CD14-positive monocyte (primary cell): ENCODE results near the gene TPRG1L. TPM values are rescaled to one million over a fixed set of nuclear protein-coding genes. Genes with fewer than 3 reads are reported as not detected.

ENCODE experiments used
- DNase-seq, 3 donors: peaks; one replicate each; pipeline ENCODE4 v3.0.0-alpha.2; 2011 to 2022
- H2AFZ ChIP-seq: 2 replicates; pipeline ENCODE4 v1.6.0; 2012; ENCODE audit warnings: mild to moderate bottlenecking, low read depth, low read length, inconsistent platforms; ENCODE audit not compliant: insufficient read depth, poor library complexity, severe bottlenecking
- H3K27ac ChIP-seq, 2 donors: 1 replicate in 1 of 2; 2 replicates in 1 of 2; pipeline ENCODE4 v1.5.1; 2012 to 2013; ENCODE audit warnings: low read length in 2 of 2, control low read depth in 1 of 2, inconsistent platforms in 1 of 2, low read depth in 1 of 2, mild to moderate bottlenecking in 1 of 2
- H3K27me3 ChIP-seq, 2 donors: one replicate each; pipeline versions ENCODE4 v1.6.0 to v1.6.1; 2011 to 2013; ENCODE audit warnings: low read length in 2 of 2; ENCODE audit not compliant: control insufficient read depth in 2 of 2, insufficient read depth in 2 of 2
- H3K36me3 ChIP-seq, 2 donors: replicated peaks in 1 of 2; 1 replicate in 1 of 2; 2 replicates in 1 of 2; pipeline versions ENCODE4 v1.5.1 to v1.6.1; 2012 to 2013; ENCODE audit warnings: low read length in 2 of 2, control low read depth in 1 of 2, inconsistent platforms in 1 of 2, mild to moderate bottlenecking in 1 of 2; ENCODE audit not compliant: insufficient read depth in 2 of 2, control insufficient read depth in 1 of 2
- H3K4me1 ChIP-seq, 2 donors: 1 replicate in 1 of 2; 2 replicates in 1 of 2; pipeline versions ENCODE4 v1.5.1 to v1.6.1; 2012 to 2013; ENCODE audit warnings: low read length in 2 of 2, control low read depth in 1 of 2, inconsistent platforms in 1 of 2, mild to moderate bottlenecking in 1 of 2, moderate library complexity in 1 of 2; ENCODE audit not compliant: insufficient read depth in 2 of 2, control insufficient read depth in 1 of 2
- H3K4me2 ChIP-seq: replicated peaks from 2 replicates; pipeline ENCODE3; 2012; ENCODE audit warnings: low read length, moderate library complexity, mild to moderate bottlenecking; ENCODE audit not compliant: poor library complexity, severe bottlenecking; ENCODE audit errors: extremely low read depth
- H3K4me3 ChIP-seq, 3 experiments: fragments of 200-600 bp in 1 of 3; sonication (generic) in 1 of 3; replicated peaks in 1 of 3; 1 replicate in 2 of 3; 2 replicates in 1 of 3; pipeline ENCODE4 v1.5.1; 2011 to 2013; ENCODE audit warnings: low read length in 3 of 3, mild to moderate bottlenecking in 3 of 3, control low read depth in 2 of 3, low read depth in 2 of 3, inconsistent platforms in 1 of 3, moderate library complexity in 1 of 3
- H3K79me2 ChIP-seq: 2 replicates; pipeline ENCODE4 v1.6.0; 2012; ENCODE audit warnings: mild to moderate bottlenecking, control low read depth, inconsistent platforms, low read length, moderate library complexity; ENCODE audit not compliant: insufficient read depth
- H3K9ac ChIP-seq: 2 replicates; pipeline ENCODE4 v1.6.0; 2017; ENCODE audit warnings: low read length, mild to moderate bottlenecking; ENCODE audit not compliant: insufficient read depth, poor library complexity, severe bottlenecking
- H3K9me3 ChIP-seq, 2 donors: replicated peaks in 1 of 2; 1 replicate in 1 of 2; 2 replicates in 1 of 2; pipeline versions ENCODE4 v1.5.1 to v1.6.1; 2012 to 2013; ENCODE audit warnings: low read length in 2 of 2, control low read depth in 1 of 2; ENCODE audit not compliant: control insufficient read depth in 1 of 2, insufficient read depth in 1 of 2
- H4K20me1 ChIP-seq: 2 replicates; pipeline ENCODE4 v1.6.0; 2012; ENCODE audit warnings: mild to moderate bottlenecking, low read length, control low read depth, moderate library complexity; ENCODE audit not compliant: insufficient read depth
- H3K27ac Mint-ChIP-seq, 7 donors: one replicate each; pipeline ENCODE4 v1.8.0; 2020; ENCODE audit warnings: mild to moderate bottlenecking in 7 of 7, mixed read lengths in 7 of 7, moderate library complexity in 6 of 7, inconsistent platforms in 2 of 7
- H3K27me3 Mint-ChIP-seq, 3 donors: one replicate each; pipeline ENCODE4 v1.8.0; 2021 to 2022; ENCODE audit warnings: low read depth in 3 of 3, mild to moderate bottlenecking in 3 of 3, mixed read lengths in 3 of 3, moderate library complexity in 3 of 3, inconsistent platforms in 1 of 3
- H3K36me3 Mint-ChIP-seq, 2 donors: one replicate each; pipeline ENCODE4 v1.8.0; 2020; ENCODE audit warnings: mixed read lengths in 2 of 2, inconsistent platforms in 1 of 2, mild to moderate bottlenecking in 1 of 2
- H3K4me1 Mint-ChIP-seq: one replicate; pipeline ENCODE4 v1.8.0; 2020; ENCODE audit warnings: mild to moderate bottlenecking, mixed read lengths
- H3K4me3 Mint-ChIP-seq, 2 donors: one replicate each; pipeline ENCODE4 v1.8.0; 2020; ENCODE audit warnings: mild to moderate bottlenecking in 2 of 2, mixed read lengths in 2 of 2, moderate library complexity in 1 of 2
- H3K9me3 Mint-ChIP-seq, 7 donors: one replicate each; pipeline ENCODE4 v1.8.0; 2020 to 2022; ENCODE audit warnings: mixed read lengths in 7 of 7, mild to moderate bottlenecking in 6 of 7, moderate library complexity in 6 of 7, inconsistent platforms in 2 of 7
- WGBS: methylation state at CpG from one replicate; pipeline ENCODE4 v1.1.5; 2013; ENCODE audit warnings: missing lambda C conversion rate; ENCODE audit not compliant: insufficient coverage; 5-methylcytosine and 5-hydroxymethylcytosine counted together
- intact Hi-C, 2 donors: fragments of 100-400 bp; cut with micrococcal nuclease; formaldehyde crosslinking; loops; one replicate each; pipeline versions ENCODE4 v1.15.0 to v1.15.1; 2023
- polyA plus RNA-seq, 3 donors: library from polyadenylated mRNA; depleted of rRNA in 1 of 3; unstranded in 2 of 3; stranded (reverse) in 1 of 3; fragments of 300-500 nt in 2 of 3; fragments of >200 nt in 1 of 3; fragmentation: Illumina TruSeq in 2 of 3; gene quantifications; 1 replicate in 2 of 3; 2 replicates in 1 of 3; pipeline ENCODE4 v1.2.3, GENCODE V29; 2012 to 2021
- TF ChIP-seq, protein P1 (sequence below): fragments of 200-600 bp; IDR thresholded peaks from one replicate; pipeline ENCODE4 v1.8.0; 2022; ENCODE audit warnings: antibody characterized with exemption, mild to moderate bottlenecking

The TPRG1L gene
- polyA plus RNA-seq, 3 donors = 16.1 to 19.7 (median 18.5) TPM

DNA sequence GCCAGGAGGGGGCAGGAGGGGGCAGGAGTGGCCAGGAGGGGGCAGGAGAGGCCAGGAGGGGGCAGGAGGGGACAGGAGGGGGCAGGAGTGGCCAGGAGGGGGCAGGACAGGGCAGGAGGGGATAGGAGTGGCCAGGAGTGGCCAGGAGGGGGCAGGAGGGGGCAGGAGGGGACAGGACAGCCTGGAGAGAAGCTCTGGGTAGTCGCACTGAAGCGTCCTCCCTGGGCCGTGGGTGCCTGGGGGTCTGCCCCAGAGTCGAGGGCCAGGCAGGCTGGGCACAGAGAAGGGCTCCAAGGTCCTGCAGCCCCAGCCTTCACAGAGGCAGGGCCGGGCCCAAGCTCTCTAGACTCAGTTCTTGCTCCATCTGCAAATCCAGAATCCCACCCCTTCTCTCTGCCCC is 36.4 kb upstream of the TPRG1L start:
- H3K27ac Mint-ChIP-seq = no peak overlapping the region

GRCh38 chr1:3590139-3590763 is 34.6 kb upstream of the TPRG1L start:
- 85% methylated on average over 26 of the region's 27 CpGs for WGBS
- Histone ChIP-seq H3K4me1 (peaks cover 0 to 4% of the 10 kb centered on the region in 2 donors), H3K4me2 (no peak overlapping the region), H3K4me3 (no peak overlapping the region), H4K20me1 (no peaks in the 10 kb centered on the region), H2AFZ (no peak overlapping the region), H3K9me3 (peaks cover 0 to 7% of the 10 kb centered on the region in 2 donors), H3K36me3 (no peaks in the 10 kb centered on the region), H3K27ac (no peak overlapping the region), H3K9ac (no peak overlapping the region), H3K27me3 (no peaks in the 10 kb centered on the region), H3K79me2 (no peaks in the 10 kb centered on the region)
- Mint-ChIP-seq H3K27ac (no peak overlapping the region), H3K9me3 (no peaks in the 10 kb centered on the region), H3K27me3 (peaks cover 0 to 3% (median 2%) of the 10 kb centered on the region in 3 donors), H3K4me3 (no peak overlapping the region), H3K36me3 (no peaks in the 10 kb centered on the region), H3K4me1 (peaks cover 4% of the 10 kb centered on the region)
- TF ChIP-seq, protein P1, sequence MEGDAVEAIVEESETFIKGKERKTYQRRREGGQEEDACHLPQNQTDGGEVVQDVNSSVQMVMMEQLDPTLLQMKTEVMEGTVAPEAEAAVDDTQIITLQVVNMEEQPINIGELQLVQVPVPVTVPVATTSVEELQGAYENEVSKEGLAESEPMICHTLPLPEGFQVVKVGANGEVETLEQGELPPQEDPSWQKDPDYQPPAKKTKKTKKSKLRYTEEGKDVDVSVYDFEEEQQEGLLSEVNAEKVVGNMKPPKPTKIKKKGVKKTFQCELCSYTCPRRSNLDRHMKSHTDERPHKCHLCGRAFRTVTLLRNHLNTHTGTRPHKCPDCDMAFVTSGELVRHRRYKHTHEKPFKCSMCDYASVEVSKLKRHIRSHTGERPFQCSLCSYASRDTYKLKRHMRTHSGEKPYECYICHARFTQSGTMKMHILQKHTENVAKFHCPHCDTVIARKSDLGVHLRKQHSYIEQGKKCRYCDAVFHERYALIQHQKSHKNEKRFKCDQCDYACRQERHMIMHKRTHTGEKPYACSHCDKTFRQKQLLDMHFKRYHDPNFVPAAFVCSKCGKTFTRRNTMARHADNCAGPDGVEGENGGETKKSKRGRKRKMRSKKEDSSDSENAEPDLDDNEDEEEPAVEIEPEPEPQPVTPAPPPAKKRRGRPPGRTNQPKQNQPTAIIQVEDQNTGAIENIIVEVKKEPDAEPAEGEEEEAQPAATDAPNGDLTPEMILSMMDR = no peak
- DNase-seq = no peak
- intact Hi-C loops = loop anchor here in 1 of 2 donors (10.0 kb wide), 1 partner anchor 145 kb away; no protein-coding TSS in a partner anchor

More for the DNA sequence above, 36.4 kb upstream of the TPRG1L start:
- Mint-ChIP-seq H3K27me3 (peaks cover 0 to 2% (median 0%) of the 10 kb centered on the region in 3 donors), H3K9me3 (peaks cover 2 to 10% (median 5%) of the 10 kb centered on the region in 7 donors), H3K36me3 (no peaks in the 10 kb centered on the region), H3K4me3 (no peak overlapping the region), H3K4me1 (no peaks in the 10 kb centered on the region)
- Histone ChIP-seq H3K27me3 (no peaks in the 10 kb centered on the region), H3K27ac (no peak overlapping the region), H3K36me3 (no peaks in the 10 kb centered on the region), H3K4me3 (no peak overlapping the region), H4K20me1 (no peaks in the 10 kb centered on the region), H3K9ac (no peak overlapping the region), H2AFZ (no peak overlapping the region), H3K9me3 (peaks cover 0 to 21% of the 10 kb centered on the region in 2 donors), H3K4me2 (no peak overlapping the region), H3K4me1 (no peaks in the 10 kb centered on the region), H3K79me2 (no peaks in the 10 kb centered on the region)
- 88% methylated on average over 5 of the region's 5 CpGs for WGBS
- DNase-seq = no peak
- TF ChIP-seq, protein P1 = no peak
- intact Hi-C loops = no loop called here
